Activated CD4-positive, alpha-beta T cell treated with anti-CD3 and anti-CD28 coated beads for 4 hours (primary cell): ENCODE data around the gene INPP4B.

ENCODE experiments used
- DNase-seq, 2 donors: peaks; one replicate each; pipeline ENCODE4 v3.0.0-alpha.2; 2020

The INPP4B gene

DNA sequence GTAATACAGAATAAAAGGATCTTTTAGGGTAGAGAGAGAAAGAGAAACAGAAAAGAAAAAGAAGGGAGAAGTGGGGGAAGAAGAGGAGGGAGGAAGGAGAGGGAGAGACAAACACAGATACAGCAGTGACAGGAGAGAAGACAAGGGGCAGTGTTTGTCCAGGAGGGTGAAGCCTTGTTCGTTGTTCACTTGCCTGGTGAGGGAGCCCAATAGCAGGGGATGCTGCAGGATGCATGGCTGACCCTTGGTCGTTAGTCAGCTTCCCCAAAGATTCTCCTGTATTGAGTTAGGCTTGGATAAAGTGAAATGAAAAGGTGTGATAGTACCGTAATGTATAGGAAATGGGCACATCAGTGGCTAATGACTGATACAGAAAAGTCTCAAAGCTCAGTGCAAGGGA is 806.1 kb downstream of the INPP4B start:
- no peak for DNase-seq

DNA sequence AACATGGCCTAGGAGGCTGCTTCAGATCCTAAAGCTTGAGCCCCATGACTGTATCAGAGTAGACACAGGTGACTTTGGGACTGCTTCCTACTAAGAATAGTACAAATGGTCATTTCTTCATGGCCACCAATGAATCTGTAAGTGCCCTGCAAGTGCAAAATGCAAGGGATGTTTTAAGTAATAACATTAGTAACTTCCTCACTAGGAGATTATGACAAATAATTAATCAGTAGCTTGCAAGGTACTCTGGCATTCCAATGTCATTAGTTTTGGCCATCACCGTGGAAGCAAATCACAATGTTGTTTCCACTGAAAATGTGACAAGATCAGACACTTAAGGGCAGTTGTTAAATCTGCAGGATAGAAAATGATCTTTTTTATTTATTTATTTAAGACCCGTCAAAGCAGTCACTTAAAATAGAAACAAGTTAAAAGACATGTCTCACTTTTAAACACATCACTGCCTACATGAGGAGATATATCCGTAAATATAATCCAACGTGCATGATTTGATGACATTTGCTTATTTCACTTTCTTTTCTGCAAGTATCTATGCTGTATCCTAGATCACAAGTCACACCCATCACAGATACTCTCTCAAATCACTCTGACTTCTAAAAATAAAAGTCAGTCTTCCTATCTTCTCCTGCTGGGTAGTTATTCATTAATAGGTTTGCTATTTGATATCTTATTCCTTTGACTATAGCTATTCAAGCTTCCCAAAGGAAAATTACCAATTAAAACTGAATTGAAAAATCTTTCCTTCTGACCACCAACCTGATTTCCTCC is 809.1 kb downstream of the INPP4B start:
- no peak for DNase-seq

- no peak for DNase-seq
Measured at GRCh38 chr4:142035566-142035965, 810.5 kb downstream of the INPP4B start.

DNA sequence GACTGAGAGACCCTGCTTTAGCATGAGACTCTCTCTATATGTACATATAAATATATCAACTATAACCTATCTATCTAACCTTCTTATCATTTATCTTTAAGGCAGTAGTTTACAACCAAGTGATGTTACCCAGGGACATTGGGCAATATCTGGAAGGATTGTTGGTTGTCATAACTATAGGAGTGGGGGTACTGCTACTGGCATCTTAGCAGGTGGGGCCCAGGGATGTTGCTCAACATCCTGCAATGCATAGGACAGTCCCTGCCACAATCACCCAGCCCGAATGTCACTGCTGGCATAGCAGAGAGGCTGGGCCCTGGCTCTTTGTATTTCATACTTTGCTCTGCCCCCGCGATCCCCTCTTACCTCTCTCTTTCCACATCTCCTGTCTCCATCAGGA is 812.0 kb downstream of the INPP4B start:
- DNase-seq: no peak

- DNase-seq: no peak
Measured at GRCh38 chr4:142030010-142030409, 816.1 kb downstream of the INPP4B start.

- DNase-seq: no peak
Measured at GRCh38 chr4:142021761-142022160, 824.3 kb downstream of the INPP4B start.

GRCh38 chr4:142021181-142021580 is 824.9 kb downstream of the INPP4B start:
- DNase-seq: no peak

DNA sequence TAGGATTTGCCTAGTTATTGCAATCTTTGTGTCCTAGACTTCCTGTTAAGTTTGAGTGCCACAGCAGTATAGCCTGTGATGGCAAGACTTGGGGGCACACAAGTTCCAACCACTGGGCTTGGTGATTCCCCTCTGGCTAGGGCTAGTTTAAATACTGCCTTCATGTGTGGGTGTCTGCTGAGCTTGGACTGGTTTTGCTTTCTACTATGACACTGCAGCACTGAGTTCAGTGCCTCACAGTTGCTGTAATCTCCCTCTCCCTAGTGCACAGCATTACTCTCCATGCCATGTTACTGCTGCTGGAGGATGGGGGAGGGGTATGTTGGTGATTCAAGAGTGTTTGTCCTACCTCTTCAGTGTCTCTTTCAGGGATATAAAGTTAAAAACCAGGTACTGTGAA is 830.1 kb downstream of the INPP4B start:
- no peak for DNase-seq

DNA sequence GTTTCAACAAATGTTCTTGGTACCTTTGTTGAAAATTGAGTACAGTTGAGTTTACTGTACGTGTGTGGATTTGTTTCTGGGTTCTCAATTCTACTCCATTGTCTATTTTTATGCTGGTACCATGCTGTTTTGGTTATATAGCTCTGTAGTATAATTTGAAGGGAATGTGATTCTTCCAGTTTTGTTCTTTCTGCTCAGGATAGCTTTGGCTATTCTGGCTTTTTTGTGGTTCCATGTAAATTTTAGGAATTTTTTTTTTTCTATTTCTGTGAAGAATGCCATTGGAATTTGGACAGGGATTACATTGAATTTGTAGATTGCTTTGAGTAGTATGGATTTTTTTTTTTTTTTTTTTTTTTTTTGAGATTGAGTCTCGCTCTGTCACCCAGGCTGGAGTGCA is 836.4 kb downstream of the INPP4B start:
- DNase-seq: no peak

GRCh38 chr4:142005519-142005918 is 840.6 kb downstream of the INPP4B start:
- no peak for DNase-seq

- no peak for DNase-seq
Measured at GRCh38 chr4:141999446-142000143, 846.5 kb downstream of the INPP4B start.

GRCh38 chr4:141995056-141995455 is 851.0 kb downstream of the INPP4B start:
- no peak for DNase-seq

GRCh38 chr4:141977433-141977832 is 868.7 kb downstream of the INPP4B start:
- no peak for DNase-seq
